COLO668 (cell line): Measurements from ENCODE around the gene DXO.
"Not testable (repeated sequence)": the region's sequence is repeated elsewhere in the genome, so short reads cannot be mapped to it uniquely, and the experiment has no call there.

Experiments used
- DNase-seq: peaks from one replicate; lab custom pipeline; 2025; ENCODE audit not compliant: unreplicated experiment; lab: John Stamatoyannopoulos, UW

Gene DXO

DNA sequence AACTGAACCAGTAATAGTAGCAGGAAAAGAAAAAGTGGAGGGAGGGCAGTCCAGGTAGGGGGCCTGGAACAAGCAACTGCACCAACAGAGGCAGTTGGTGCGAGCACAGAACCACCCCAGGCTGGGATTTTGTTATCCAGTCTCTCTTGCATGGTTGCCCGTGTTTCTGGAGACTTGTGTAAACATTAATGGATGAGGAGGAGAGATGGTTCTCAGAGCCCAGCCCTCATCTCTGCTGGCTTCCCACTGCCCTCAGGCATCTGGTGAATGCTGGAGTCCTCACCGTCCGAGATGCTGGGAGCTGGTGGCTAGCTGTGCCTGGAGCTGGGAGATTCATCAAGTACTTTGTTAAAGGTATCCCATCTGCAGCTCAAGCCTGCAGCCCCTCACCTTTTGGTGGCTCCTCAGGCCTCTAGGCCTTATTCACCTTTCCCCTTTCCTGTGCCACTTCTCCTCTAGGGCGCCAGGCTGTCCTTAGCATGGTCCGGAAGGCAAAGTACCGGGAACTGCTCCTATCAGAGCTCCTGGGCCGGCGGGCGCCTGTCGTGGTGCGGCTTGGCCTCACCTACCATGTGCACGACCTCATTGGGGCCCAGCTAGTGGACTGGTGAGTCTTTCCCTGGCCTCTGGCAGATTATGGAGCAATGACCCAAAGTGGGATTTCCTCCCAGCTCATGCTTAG, 8.4 kb upstream of the DXO start:
- not testable (repeated sequence) for DNase-seq

DNA sequence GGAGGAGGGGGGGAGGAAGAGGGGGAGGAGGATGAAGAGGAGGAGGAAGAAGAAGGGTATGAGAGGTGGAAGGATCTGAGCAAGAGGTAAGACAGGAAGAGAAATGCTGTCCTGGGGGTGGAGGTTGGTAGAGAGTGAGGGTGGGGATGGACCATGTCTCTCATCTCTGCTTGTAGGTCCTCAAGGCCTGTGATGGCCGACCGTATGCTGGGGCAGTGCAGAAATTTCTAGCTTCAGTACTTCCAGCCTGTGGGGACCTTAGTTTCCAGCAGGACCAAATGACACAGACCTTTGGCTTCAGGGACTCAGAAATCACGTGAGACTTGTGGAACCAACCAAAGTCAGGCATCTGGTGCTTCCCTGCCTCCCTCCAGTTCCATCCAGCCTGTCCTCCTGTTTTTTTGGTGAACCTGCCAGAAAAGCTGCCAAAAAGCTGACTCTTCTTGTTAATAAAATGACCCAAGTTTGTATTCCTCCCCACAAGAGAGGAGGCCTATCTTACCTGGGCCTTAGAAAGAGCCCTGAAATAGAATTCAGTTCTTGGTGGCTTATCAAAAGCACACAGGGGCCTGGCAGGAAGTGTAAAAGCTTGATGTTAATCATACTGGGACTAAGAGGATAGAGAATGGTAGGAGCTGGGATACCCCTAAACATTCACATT, 7.4 kb upstream of the DXO start:
- no peak for DNase-seq

DNA sequence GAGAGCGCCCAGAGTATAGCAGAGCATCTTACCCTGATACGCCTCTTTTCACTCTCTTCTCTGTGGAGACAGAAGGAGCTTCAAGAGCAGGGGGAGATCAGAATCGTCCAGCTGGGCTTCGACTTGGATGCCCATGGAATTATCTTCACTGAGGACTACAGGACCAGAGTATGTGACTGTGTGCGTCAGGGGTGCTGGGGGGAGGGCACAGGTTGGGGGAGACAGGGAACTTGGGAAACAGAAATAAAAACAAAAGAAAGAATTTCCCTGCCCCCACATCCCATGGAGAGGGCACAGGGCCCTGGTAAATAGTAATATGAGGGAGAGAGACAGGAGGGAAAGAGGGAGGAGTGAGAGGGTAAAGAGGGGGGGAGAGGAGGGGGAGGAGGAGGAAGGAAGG, 6.9 kb upstream of the DXO start:
- no peak for DNase-seq

DNA sequence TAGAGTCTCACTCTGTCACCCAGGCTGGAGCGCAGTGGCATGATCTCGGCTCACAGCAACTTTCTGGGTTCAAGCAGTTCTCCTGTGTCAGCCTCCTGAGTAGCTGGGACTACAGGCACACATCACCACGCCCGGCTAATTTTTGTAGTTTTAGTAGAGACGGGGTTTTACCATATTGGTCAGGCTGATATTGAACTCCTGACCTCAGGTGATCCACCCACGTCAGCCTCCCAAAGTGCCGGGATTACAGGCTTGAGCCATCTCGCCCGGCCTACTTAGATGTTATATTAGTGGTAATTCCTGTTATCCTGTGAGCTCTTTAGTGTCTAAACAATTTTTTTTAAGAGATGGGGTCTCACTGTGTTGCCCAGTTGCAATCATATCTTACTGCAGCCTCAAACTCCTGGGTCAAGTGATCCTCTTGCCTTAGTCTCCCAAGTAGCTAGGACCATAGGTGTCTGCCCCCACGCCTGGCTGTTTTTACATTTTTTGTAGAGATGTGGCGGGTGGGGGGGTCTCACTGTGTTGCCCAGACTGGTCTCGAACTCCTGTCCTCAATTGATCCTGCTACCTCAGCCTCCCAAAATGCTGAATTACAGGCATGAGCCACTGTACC, 6.0 kb upstream of the DXO start:
- no peak for DNase-seq

DNA sequence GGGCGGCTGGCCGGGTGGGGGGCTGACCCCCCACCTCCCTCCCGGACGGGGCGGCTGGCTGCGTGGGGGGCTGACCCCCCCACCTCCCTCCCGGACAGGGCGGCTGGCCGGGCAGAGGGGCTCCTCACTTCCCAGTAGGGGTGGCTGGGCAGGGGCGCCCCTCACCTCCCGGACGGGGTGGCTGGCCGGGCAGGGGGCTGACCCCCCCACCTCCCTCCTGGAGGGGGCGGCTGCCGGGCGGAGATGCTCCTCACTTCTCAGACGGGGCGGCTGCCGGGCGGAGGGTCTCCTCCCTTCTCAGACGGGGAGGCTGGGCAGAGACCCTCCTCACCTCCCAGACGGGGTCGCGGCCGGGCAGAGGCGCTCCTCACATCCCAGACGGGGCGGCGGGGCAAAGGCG, 4.1 kb upstream of the DXO start:
- DNase-seq = not testable (repeated sequence)

DNA sequence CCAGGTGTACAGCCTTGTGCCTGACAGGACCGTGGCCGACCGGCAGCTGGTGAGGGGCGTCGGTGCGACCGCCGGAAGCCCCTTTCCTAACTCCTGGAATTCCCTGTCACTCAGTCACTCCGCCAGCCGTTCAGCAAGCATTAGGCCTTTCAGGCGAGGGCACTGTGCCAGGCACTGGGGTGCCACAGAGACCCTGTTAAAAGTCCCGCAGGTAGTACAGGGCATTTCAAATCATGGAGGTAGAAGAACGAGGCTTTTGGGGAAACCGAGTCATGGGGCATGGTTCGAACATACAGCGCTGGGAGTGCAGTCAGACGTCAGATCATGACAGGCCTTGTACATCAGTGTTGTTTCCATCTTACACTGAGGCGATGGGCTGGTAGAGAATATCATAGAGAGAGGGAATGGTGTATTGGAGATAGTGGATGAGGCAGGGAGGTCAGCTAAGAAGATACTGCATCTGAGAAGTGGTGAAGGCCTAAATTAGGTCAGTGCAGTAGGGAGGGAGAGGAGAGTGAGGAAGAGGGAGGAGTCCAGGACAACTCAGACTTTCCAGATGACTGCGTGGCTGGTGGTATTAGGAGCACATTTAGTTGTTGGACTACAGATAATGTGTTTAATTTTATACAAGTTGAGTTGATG, 892 bp upstream of the DXO start:
- DNase-seq = no peak

DNA sequence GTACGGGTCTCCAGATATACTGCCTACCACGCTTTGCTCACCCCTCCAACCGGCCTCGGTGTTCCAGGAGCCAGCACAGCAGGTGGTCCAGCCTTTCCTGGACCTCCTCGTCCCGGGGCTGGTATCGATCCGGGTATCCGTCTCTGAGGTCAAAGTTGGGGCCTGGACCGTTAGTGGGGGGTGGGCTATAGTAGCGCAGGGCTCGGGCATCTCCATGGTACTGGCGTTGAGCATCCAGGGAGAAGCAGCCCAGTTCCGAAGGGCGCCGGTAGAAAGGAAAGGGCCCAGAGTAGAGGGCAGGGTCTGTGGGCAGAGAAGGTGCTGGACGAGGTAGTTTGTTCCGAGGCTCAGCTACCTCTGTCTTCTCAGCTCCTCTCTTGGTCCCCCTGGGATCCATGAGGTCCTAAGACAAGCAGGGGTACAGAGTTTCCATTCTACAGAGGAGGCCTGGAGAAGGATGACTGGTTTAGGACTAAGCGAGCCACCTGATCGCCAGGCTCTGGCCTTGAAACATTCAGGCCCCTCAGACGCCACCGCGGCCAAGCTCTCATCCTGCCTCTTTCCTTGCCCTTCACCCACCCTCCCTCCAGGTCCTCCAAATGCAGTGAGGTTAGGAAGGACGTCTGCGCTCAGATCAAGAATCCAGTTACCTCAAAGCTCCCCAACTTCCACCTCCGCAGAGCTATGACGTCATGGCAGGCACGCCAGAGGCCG, 502 bp downstream of the DXO start:
- DNase-seq = peak; percentile 37

DNA sequence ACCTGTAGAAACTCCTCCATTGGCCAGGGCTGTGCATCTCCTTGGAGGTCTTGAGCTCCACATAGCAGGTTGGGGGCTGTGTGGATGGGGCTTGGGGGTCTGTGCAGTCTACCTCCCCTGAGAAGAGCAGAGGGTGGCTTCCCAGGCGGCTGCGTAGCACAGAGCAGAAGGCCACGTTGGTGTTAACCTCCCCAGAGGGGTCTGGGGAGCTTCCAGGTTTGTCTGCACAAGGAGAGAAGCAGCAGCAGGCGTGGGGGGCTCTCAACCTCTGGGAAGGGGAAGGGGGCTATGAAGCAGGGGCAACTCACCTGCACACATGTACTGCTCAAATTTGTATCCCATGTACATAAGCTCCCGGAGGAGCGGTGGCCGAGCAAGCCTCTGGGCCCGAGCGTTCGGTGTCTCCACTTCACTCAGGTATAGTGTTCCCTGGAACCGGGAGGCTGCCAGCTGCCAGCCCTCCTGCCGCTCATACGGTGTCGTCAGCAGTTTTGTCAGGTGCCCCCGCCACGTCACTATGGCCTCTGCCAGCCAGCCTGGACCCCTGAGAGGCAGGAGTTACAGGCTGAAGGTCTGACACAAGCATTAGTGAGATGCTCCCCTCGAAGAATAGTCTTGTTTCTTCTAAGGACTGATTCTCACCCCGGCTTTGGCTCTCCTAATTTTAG, 1.2 kb downstream of the DXO start:
- DNase-seq = peak; percentile 63

DNA sequence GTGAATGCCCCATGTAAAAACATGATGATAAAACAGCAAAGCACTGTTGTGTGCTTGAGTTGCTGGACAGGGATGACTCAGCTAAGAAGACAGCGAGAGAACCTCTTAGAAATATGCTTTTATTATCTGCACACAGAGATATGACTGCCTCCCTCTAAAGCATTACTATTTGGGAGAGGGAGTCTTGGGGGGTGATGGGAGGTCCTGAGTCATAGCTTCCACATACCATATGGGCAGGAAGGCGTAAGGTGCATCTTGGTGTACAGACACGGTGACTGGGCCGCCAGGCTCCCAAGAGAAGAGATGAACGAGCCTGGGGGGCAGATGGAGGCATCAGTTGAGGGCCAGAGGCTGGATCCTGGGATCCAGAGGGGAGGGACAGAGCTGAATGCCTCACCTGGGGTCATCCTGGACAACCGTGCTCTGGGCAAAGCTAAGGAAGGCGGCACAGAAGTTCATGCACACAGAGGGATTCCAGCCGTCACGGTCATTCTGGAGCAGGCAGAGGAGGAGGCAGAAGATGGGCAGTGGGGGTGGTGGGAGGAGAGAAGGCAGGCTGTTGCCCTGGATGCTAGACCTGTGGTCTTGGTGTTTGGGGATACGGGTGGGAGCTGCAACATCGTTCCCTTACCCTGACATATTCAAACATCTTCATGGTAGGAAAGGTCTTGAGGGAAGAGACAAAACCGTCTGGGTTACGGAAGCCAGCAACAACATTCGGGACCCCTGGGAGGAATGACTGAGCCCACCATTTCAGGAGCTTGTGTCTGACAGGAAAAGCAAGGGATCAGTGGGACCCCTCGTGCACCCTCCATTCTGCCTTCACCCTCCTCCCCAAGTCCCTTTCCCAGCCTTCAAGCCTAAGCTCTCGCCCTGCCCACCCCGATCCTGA, 2.0 kb downstream of the DXO start:
- no peak for DNase-seq

DNA sequence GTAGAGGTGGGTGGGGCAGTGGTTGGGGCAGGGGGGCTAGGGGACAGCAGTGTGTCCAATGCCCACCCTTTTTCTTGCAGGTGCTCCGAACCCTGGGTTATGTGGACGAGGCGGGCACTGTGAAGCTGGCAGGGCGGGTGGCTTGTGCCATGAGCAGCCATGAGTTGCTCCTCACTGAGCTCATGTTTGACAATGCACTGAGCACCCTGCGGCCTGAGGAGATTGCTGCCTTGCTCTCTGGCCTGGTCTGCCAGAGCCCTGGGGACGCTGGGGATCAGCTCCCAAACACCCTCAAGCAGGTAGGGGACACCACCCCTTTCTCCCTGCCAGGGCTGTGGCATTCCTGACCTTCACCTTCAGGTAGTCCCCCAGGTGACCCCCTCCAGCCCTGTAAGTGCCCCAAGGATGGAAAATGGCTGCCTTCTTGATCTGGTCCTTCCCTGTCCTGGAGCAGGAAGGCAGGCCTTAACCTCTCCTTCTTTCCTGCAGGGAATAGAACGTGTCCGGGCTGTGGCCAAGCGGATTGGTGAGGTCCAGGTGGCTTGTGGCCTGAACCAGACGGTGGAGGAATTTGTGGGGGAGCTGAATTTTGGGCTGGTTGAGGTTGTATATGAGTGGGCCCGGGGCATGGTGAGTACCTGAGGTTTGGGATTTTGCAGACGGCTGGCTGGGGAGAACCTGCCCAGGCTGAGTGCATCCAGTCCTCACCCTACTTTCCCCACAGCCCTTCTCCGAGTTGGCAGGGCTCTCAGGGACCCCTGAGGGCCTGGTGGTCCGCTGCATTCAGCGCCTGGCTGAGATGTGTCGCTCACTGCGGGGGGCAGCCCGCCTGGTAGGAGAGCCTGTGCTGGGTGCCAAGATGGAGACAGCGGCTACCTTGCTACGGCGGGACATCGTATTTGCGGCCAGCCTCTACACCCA, 2.9 kb downstream of the DXO start:
- DNase-seq = no peak

DNA sequence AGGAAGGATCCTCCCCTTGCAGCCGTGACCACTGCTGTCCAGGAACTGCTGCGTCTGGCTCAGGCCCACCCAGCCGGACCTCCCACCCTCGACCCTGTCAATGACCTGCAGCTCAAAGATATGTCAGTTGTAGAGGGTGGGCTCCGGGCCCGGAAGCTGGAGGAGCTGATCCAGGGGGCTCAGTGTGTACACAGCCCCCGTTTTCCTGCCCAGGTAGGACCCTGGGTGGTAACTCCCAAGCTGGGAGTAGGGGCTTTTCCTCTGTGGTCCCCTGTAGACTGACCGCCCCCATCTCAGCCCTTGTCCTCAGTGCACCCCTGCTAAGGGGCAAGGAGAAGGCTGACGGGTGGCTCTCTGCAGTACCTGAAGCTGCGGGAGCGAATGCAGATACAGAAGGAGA, 3.6 kb downstream of the DXO start:
- DNase-seq = no peak

DNA sequence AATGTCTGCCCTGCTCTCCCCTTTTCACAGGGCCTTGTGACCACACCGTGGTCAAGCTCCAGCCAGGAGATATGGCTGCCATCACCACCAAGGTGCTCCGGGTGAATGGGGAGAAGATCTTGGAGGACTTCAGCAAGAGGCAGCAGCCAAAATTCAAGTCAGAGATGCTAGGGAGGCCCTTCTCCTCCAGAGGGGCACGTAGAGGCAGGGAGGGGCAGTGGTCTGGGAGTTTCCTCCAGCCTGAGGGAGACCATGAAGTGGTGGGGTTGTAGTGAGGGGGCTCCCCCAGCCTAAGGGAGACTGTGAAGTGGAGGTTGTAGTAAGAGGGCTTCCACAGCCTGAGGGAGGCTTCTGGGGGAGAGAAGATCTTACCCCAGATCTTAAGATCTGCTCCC, 4.0 kb downstream of the DXO start:
- no peak for DNase-seq

DNA sequence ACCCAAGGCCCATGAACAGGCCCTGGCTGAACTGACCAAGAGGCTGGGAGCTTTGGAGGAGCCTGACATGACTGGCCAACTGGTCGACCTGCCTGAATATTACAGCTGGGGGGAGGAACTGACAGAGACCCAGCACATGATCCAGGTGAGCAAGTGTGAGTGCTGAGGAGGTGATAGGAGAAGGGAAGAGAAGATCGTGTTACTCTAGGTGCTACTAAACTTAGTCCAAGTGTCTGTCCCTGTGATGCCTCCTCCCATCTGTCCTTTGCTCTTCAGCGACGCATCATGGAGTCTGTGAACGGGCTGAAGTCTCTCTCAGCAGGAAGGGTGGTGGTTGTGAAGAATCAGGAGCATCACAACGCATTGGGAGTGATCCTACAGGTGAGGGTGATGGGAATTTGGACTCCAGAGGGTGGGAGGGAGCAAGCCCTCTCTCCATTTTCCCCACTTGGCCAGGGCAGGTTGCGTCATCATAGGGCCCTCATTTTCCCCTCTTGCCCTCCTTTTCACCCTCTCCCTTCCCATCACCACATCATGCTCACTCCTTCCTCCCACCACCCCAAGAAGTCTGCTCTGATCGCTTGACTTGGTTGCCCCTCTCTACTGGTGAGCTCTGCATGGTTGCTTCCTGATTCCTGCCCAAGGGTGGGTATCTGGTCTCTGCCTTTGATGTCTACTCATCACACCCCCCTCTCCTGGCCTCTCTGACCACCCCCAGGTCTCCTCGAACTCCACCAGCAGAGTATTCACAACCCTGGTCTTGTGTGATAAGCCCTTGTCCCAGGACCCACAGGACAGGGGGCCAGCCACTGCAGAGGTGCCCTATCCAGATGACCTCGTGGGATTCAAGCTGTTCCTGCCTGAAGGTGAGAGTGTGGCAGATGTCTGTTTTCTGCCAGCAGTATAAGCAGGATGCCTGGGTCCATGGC, 4.7 kb downstream of the DXO start:
- DNase-seq = no peak

DNA sequence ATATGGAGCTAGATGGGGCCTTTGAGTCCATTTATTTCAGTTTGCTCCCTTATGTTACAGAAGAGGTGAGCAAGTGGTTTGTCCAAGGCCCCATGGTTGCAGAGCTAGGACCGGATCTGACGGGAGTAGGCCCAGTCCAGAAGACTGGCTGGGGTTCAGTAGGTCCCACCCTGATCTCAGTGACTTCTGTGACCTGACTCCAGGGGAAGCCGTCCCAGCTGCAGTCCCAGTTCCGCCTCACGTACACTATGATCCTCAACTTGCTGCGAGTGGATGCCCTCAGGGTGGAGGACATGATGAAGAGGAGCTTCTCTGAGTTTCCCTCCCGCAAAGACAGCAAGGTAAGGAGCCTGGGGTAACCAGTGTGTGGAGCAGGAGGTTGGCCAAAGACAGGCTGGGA, 5.4 kb downstream of the DXO start:
- DNase-seq = no peak

DNA sequence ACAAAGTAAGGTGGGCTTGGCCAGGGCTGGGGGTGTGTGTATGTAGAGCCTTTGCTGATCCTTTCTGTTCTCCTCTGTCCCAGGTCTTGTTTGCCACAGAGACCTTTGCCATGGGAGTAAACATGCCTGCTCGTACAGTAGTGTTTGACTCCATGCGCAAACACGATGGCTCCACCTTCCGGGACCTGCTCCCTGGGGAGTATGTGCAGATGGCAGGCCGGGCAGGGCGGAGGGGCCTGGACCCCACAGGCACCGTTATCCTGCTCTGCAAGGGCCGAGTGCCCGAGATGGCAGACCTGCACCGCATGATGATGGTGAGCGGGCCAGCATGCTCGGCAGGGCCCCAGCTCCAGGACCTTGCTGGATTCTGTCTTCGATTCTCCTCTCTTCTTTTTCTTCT, 6.2 kb downstream of the DXO start:
- DNase-seq = no peak

DNA sequence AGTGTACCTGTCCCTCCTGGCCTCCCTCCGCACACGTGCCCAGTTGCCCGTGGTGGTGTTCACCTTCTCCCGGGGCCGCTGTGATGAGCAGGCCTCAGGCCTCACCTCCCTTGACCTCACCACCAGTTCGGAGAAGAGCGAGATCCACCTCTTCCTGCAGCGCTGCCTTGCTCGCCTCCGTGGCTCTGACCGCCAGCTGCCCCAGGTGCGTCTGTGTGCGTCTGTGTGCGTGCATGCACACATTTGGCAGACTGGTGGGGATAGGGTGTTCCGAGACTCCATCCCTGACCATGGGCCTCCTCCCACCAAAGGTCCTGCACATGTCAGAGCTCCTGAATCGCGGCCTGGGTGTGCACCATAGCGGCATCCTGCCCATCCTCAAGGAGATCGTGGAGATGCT, 8.0 kb downstream of the DXO start:
- DNase-seq = no peak

DNA sequence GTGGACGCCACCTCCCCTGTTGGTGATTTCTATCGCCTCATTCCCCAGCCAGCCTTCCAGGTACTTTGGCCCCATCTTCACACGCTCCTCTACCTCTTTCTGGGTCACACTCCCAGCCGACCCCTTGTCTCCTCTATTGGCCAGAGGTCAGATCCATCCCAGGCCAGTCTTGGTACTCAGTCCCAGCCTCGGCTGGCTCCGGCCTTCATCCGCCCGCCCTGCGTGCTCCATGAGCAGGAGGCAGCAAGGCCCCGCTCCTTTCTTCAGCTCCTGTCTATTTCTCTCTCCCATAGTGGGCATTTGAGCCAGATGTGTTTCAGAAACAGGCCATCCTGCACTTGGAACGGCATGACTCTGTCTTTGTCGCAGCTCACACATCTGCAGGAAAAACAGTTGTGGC, 10.3 kb downstream of the DXO start:
- no peak for DNase-seq
